GM12878 (cell line): ENCODE measurements around the gene TAPBPL. TPM values are rescaled to one million over a fixed set of nuclear protein-coding genes. Genes with fewer than 3 reads are reported as not detected.

Experiments used
- ATAC-seq: fragments of 200-7000 bp; cut with Tn5 transposase; 3 replicates; pipeline ENCODE4 v1.9.1; 2020; ENCODE audit warnings: mild to moderate bottlenecking, moderate library complexity
- BruUV-seq: library from RNA; stranded (reverse); fragments of 400-500 nt; replicated peaks from 2 replicates; lab custom pipeline; 2021; lab: Mats Ljungman, UMichigan
- CTCF ChIA-PET: fragments of 300-600 bp; sonication (Branson Sonifier 250); formaldehyde crosslinking; extraction: SDS; loops from one replicate; lab custom pipeline; 2021; ENCODE audit warnings: inconsistent platforms; lab: Yijun Ruan, JAX
- POLR2A ChIA-PET: fragments of 350-600 bp; formaldehyde crosslinking; extraction: SDS; loops from one replicate; lab custom pipeline; 2021; ENCODE audit warnings: inconsistent platforms; lab: Charles Lee
- RAD21 ChIA-PET: fragments of 300-600 bp; sonication (Branson Sonifier 250); formaldehyde crosslinking; loops from one replicate; lab custom pipeline; 2023; ENCODE audit warnings: antibody characterized with exemption; ENCODE audit not compliant: unreplicated experiment; lab: Charles Lee
- SMC1A ChIA-PET: fragments of 300-600 bp; sonication (Branson Sonifier 250); formaldehyde crosslinking; loops from one replicate; lab custom pipeline; 2023; ENCODE audit not compliant: unreplicated experiment, uncharacterized antibody; lab: Charles Lee
- DNase-seq: peaks from one replicate; pipeline ENCODE4 v3.0.0-alpha.2; 2011; ENCODE audit warnings: low read depth, low spot score
- FAIRE-seq: peaks from 3 replicates; lab custom pipeline; 2011; peaks lifted over from hg19 to GRCh38; lab: Jason Lieb, UNC
- H2AFZ ChIP-seq: 2 replicates; pipeline ENCODE4 v1.6.0; 2011; ENCODE audit warnings: low read depth, low read length, control low read depth; ENCODE audit not compliant: control insufficient read depth
- H3K27ac ChIP-seq: 2 replicates; pipeline ENCODE4 v1.5.1; 2011; ENCODE audit warnings: control low read depth; ENCODE audit not compliant: control insufficient read depth, insufficient read depth
- H3K27me3 ChIP-seq, 2 experiments: replicated peaks in 1 of 2; 2 replicates each; pipeline versions ENCODE4 v1.6.0 to v1.6.1; 2011; ENCODE audit warnings: low read length in 1 of 2; ENCODE audit not compliant: control insufficient read depth in 2 of 2, insufficient read depth in 2 of 2
- H3K36me3 ChIP-seq, 2 experiments: 2 replicates each; pipeline ENCODE4 v1.5.1; 2011; ENCODE audit warnings: low read length in 1 of 2; ENCODE audit not compliant: control insufficient read depth in 2 of 2, insufficient read depth in 2 of 2
- H3K4me1 ChIP-seq: 2 replicates; pipeline ENCODE4 v1.6.1; 2011; ENCODE audit warnings: mild to moderate bottlenecking, low read length, moderate library complexity, mixed read lengths; ENCODE audit not compliant: control insufficient read depth, insufficient read depth
- H3K4me2 ChIP-seq: 2 replicates; pipeline ENCODE4 v1.6.0; 2011; ENCODE audit warnings: control low read depth; ENCODE audit not compliant: control insufficient read depth, insufficient read depth
- H3K4me3 ChIP-seq: fragments of 200-600 bp; sonication (generic); 2 replicates; pipeline ENCODE4 v1.5.1; 2016
- H3K79me2 ChIP-seq: 2 replicates; pipeline ENCODE4 v1.6.0; 2011; ENCODE audit warnings: low read length; ENCODE audit not compliant: control insufficient read depth, insufficient read depth
- H3K9ac ChIP-seq: 2 replicates; pipeline ENCODE4 v1.8.0; 2011; ENCODE audit warnings: low read length, control low read depth, mixed read lengths; ENCODE audit not compliant: control insufficient read depth, insufficient read depth
- H3K9me3 ChIP-seq: replicated peaks from 3 replicates; pipeline ENCODE4 v1.5.1; 2011; ENCODE audit warnings: mild to moderate bottlenecking, low read length; ENCODE audit not compliant: control insufficient read depth, insufficient read depth
- H4K20me1 ChIP-seq: 2 replicates; pipeline ENCODE4 v1.6.0; 2011; ENCODE audit not compliant: control insufficient read depth, insufficient read depth
- BCL11A ChIP-seq: IDR thresholded peaks from 2 replicates; pipeline ENCODE4 v1.6.1; 2011; ENCODE audit warnings: low read depth, low read length
- BMI1 ChIP-seq: fragments of 450-650 bp; IDR thresholded peaks from 2 replicates; pipeline ENCODE4 v1.6.1; 2016; ENCODE audit warnings: mild to moderate bottlenecking, moderate library complexity, borderline replicate concordance
- EGR1 ChIP-seq, 2 experiments: IDR thresholded peaks; 1 replicate in 1 of 2; 2 replicates in 1 of 2; pipeline ENCODE4 v1.6.1; 2011 to 2012; ENCODE audit warnings: low read depth in 2 of 2, low read length in 2 of 2, borderline replicate concordance in 1 of 2, mild to moderate bottlenecking in 1 of 2, moderate library complexity in 1 of 2
- PBX3 ChIP-seq: IDR thresholded peaks from 2 replicates; pipeline ENCODE4 v1.6.1; 2011; ENCODE audit warnings: mild to moderate bottlenecking, low read depth, low read length, moderate library complexity; ENCODE audit not compliant: insufficient replicate concordance
- PKNOX1 ChIP-seq: fragments of 450-650 bp; IDR thresholded peaks from 2 replicates; pipeline ENCODE4 v1.6.1; 2016; ENCODE audit warnings: mild to moderate bottlenecking
- POLR2A ChIP-seq: IDR thresholded peaks from 2 replicates; pipeline ENCODE4 v1.6.1; 2011; ENCODE audit warnings: low read depth, mild to moderate bottlenecking, low read length
- RAD51 ChIP-seq: fragments of 450-650 bp; IDR thresholded peaks from 2 replicates; pipeline ENCODE4 v1.6.1; 2016; ENCODE audit warnings: moderate library complexity, mild to moderate bottlenecking, inconsistent platforms
- TCF7 ChIP-seq: IDR thresholded peaks from 2 replicates; pipeline ENCODE4 v1.6.1; 2014; ENCODE audit warnings: antibody characterized with exemption, borderline replicate concordance
- YY1 ChIP-seq: IDR thresholded peaks from 2 replicates; pipeline ENCODE4 v1.6.1; 2011; ENCODE audit warnings: low read depth, mild to moderate bottlenecking, low read length
- ZBTB4 ChIP-seq: fragments of 450-650 bp; formaldehyde crosslinking; IDR thresholded peaks from 2 replicates; pipeline ENCODE4 v1.4.0; 2022; ENCODE audit warnings: mild to moderate bottlenecking, moderate library complexity
- WGBS: methylation state at CpG from one replicate; pipeline ENCODE4 v1.1.6; 2016; ENCODE audit warnings: low lambda C conversion rate; ENCODE audit not compliant: insufficient replicate concordance, insufficient coverage; ENCODE audit errors: missing lambda C conversion rate; 5-methylcytosine and 5-hydroxymethylcytosine counted together
- in situ Hi-C: fragments of 300-500 bp; cut with MboI; formaldehyde crosslinking; loops from 9 replicates; pipeline ENCODE4 v1.14.3; 2018; ENCODE audit warnings: mixed read lengths
- intact Hi-C: fragments of 100-400 bp; cut with micrococcal nuclease; formaldehyde crosslinking; loops from one replicate; pipeline ENCODE4 v1.14.2; 2022; ENCODE audit not compliant: unreplicated experiment
- polyA plus RNA-seq, 11 experiments: library from polyadenylated mRNA; depleted of rRNA in 4 of 11; unstranded in 6 of 11; stranded (reverse) in 5 of 11; fragments of >200 nt; fragmentation: Nextera tagmentation in 4 of 11; fragmentation: Illumina TruSeq in 1 of 11; extraction: Ambion mirVana in 4 of 11; extraction: Trizol in 1 of 11; gene quantifications; 1 replicate in 1 of 11; 2 replicates in 10 of 11; pipeline versions ENCODE4 v1.2.1 to v1.2.3, GENCODE V29; 2011 to 2016; ENCODE audit warnings: inconsistent platforms in 2 of 11, missing spikeins in 2 of 11, low read depth in 1 of 11
- total RNA-seq, 4 experiments: library from RNA; depleted of rRNA in 3 of 4; stranded (reverse); fragments of >200 nt in 3 of 4; fragmentation: Illumina TruSeq in 1 of 4; extraction: Trizol in 1 of 4; gene quantifications; 2 replicates each; pipeline versions ENCODE4 v1.2.1 to v1.2.3, GENCODE V29; 2013 to 2021
- TF ChIP-seq, protein P1 (sequence below): fragments of 450-650 bp; IDR thresholded peaks from 2 replicates; pipeline ENCODE4 v1.6.1; 2016; ENCODE audit warnings: mild to moderate bottlenecking
- TF ChIP-seq, protein P2 (sequence below): IDR thresholded peaks from 2 replicates; pipeline ENCODE4 v1.6.1; 2011; ENCODE audit warnings: borderline replicate concordance, low read depth, mild to moderate bottlenecking, moderate library complexity, mixed read lengths, low read length; ENCODE audit not compliant: insufficient read depth; ENCODE audit errors: extremely low read length

TAPBPL gene
- total and polyA plus RNA-seq, 10 of the 15 experiments (the other 5 are each of a cell fraction or from before 2014, with no cell fraction given) = 12.4 to 45.0 (median 29.9) TPM

DNA sequence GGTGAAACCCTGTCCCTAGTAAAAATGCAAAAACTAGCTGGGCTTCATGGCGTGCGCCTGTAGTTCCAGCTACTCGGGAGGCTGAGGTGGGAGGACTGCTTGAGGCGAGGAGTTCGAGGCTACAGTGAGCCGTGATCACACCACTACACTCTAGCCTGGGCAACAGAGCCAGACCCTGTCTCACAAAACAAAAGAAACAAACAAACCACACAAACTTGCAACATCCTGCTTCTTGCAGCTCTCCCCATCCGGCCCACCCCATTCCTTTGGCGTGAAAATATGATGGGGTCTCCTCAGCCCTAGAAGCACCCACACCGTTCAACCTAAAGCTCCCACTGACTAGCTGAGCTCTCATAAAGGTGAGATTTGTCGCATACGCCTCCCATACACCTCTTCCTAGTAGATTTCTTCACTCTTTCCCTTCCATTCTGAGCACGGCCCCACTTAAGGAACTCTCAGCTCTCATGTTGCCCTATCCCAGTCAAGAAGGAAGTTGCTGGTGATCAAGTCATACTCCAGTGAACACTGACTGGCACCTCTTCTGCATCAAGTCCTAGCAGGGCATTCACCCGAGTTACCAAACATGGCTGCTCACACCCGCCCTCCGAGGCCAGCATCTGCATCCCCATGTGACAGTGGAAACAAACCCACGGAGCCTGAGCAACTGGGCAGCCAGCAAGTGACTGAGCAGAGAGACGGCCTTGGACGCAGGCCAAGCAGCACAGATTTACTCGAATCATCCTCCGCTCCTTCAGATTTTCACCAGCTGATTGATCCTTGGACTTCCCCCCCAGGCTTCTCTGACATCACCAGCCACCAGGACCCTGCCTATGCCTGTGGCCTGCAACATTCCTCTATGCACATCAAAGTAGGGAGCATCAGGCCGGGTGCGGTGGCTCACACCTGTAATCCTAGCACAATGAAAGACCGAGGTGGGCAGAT is 26.0 kb upstream of the TAPBPL start:
- Histone ChIP-seq H4K20me1 (no peaks in the 10 kb centered on the region), H3K36me3 (no peaks in the 10 kb centered on the region), H3K27me3 (no peaks in the 10 kb centered on the region; a peak in 1 of 4 replicates), H3K4me2 (peak overlapping the region; percentile 82), H3K79me2 (peaks cover 3% of the 10 kb centered on the region), H3K27ac (peak overlapping the region; percentile 95), H3K9ac (peak overlapping the region; percentile 71), H3K9me3 (no peaks in the 10 kb centered on the region), H3K4me3 (peak overlapping the region; percentile 32; the same call in 1 of the 2 replicates), H3K4me1 (peaks cover 61% of the 10 kb centered on the region), H2AFZ (peak overlapping the region; percentile 84)
- ChIA-PET RAD21 (interaction anchor here (0.7 to 7.6 kb wide), 16 partner anchors 13 to 180 kb away, joined by 3 to 151 read pairs (median 14); partner anchors contain the start of genes CD27, GAPDH, TAPBPL and VAMP1), SMC1A (interaction anchor here (0.9 to 8.1 kb wide), 18 partner anchors 8 to 218 kb away, joined by 3 to 211 read pairs (median 12); partner anchors contain the start of genes CD27, GAPDH, TAPBPL and VAMP1), CTCF (interaction anchor here (0.6 to 8.1 kb wide), 17 partner anchors 8 to 179 kb away, joined by 3 to 240 read pairs (median 13); partner anchors contain the start of genes CD27, TAPBPL and VAMP1), POLR2A (interaction anchor here (0.6 to 7.3 kb wide), 16 partner anchors 16 to 704 kb away, joined by 3 to 134 read pairs (median 5); partner anchors contain the start of genes CD27, CLSTN3, COPS7A and GAPDH)
- in situ Hi-C loops (loop anchor here (5.0 kb wide), 2 partner anchors 36 to 106 kb away; partner anchors contain the start of gene GAPDH), intact Hi-C loops (no loop called here)
- BruUV-seq = no TSS peak
- DNase-seq (no peak), FAIRE-seq (no peak), ATAC-seq (peak; percentile 48)
- 30% methylated on average over 23 of the region's 23 CpGs for WGBS
- TF ChIP-seq, protein P1, sequence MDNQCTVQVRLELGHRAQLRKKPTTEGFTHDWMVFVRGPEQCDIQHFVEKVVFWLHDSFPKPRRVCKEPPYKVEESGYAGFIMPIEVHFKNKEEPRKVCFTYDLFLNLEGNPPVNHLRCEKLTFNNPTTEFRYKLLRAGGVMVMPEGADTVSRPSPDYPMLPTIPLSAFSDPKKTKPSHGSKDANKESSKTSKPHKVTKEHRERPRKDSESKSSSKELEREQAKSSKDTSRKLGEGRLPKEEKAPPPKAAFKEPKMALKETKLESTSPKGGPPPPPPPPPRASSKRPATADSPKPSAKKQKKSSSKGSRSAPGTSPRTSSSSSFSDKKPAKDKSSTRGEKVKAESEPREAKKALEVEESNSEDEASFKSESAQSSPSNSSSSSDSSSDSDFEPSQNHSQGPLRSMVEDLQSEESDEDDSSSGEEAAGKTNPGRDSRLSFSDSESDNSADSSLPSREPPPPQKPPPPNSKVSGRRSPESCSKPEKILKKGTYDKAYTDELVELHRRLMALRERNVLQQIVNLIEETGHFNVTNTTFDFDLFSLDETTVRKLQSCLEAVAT = peak; percentile 91
- TF ChIP-seq ZBTB4 (CRISPR knock-in tag) (0 out of 2 replicates have a peak, but pooled peaks have one; percentile 38), EGR1 (IDR thresholded peaks at IDR 0.05; ENCODE audit: borderline replicate concordance in 1 of 2, low read depth in 2 of 2, low read length in 2 of 2) (0 out of 3 replicates have a peak, but pooled peaks of 1 of the 2 experiments have one; percentile 15), RAD51 (0 out of 2 replicates have a peak, but pooled peaks have one; percentile 38), TCF7 (no peak), POLR2A (no peak; the same call in 1 of the 2 replicates), BMI1 (no peak), YY1 (peak; percentile 86), PBX3 (peak; percentile 71), BCL11A (no peak), PKNOX1 (peak; percentile 94)
- TF ChIP-seq, protein P2, sequence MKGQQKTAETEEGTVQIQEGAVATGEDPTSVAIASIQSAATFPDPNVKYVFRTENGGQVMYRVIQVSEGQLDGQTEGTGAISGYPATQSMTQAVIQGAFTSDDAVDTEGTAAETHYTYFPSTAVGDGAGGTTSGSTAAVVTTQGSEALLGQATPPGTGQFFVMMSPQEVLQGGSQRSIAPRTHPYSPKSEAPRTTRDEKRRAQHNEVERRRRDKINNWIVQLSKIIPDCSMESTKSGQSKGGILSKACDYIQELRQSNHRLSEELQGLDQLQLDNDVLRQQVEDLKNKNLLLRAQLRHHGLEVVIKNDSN = peak; percentile 58
